HS-27A (cell line): ENCODE measurements around the gene GOLGA3.
"Not testable (repeated sequence)": the region's sequence is repeated elsewhere in the genome, so short reads cannot be mapped to it uniquely, and the experiment has no call there.

Experiments used
- DNase-seq: peaks from one replicate; pipeline ENCODE4 v3.0.0-alpha.2; 2012; ENCODE audit warnings: low read depth, missing footprints

GOLGA3 gene

DNA sequence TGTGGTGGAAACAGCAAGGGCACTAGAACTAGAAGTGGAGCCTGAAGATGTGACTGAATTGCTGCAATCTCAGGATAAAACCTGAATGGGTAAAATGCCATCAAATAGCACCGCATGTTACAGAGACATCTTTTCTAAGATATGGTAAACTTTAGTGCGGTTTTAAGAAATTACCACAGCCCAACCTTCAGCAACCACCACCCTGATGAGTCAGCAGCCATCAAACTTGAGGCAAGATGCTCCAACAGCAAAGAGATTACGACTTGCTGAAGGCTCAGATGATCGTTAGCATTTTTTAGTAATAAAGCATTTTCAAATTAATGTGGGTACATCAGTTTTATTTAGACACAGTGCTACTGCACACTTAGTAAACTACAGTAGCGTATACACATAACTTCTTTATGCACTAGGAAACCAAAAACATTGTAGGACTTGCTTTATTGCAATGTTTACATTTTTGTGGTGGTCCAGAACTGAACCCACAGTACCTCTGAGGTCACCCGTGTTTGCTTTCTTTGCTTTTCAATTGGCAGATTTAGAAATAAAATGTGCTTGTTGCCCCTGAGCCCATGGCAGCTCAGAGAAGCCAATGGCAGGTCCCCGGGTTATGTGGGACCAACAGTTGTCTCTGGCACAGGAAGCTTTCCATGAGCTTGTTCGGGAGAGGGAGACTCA is 15.9 kb downstream of the GOLGA3 start:
- DNase-seq = no peak

- not testable (repeated sequence) for DNase-seq
Observed at GRCh38 chr12:132809391-132809790, 19.3 kb downstream of the GOLGA3 start.

- DNase-seq = no peak
Observed at GRCh38 chr12:132807295-132808092, 21.2 kb downstream of the GOLGA3 start.

- DNase-seq = no peak
Observed at GRCh38 chr12:132806857-132807256, 21.8 kb downstream of the GOLGA3 start.

GRCh38 chr12:132804426-132804861 is 24.2 kb downstream of the GOLGA3 start:
- DNase-seq = no peak

GRCh38 chr12:132803888-132804287 is 24.8 kb downstream of the GOLGA3 start:
- no peak for DNase-seq

DNA sequence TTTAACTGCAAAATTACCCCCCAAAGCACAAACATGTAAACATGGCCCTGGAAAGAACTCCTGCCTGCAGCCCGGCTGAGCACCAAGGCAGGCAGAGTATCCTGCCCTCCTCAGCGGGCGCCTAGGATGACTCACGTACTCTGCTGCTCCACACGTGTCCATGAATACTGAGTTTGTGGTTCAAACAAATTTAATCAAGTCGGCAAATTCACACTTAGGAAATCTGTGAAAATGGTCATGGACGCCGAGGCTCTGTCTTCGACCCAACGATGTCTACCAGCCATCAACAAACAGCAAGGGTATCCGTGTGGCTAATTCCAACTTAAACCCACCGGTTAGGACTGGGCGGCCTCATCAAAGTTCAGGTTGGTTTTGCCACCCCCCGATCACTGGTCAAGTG is 25.5 kb downstream of the GOLGA3 start:
- no peak for DNase-seq

DNA sequence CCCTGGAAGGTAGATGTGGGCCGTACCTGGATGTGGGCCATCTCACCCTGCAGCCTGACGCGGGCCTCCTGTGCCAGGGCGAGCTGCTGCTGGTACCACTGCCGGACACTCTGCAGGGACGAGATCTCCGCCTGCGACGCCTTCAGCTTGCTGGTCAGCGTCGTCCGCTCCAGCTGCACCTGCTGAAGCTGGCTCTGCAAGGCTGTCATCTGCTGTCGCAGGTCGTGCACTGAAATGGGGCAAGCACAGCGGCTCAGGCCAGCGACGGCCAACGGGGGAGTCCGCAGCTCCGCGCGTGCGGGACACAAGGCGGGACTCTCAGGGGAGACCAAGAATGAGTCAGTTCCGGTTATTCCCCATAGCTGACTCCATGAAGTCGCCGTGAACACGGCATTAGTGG is 26.9 kb downstream of the GOLGA3 start:
- no peak for DNase-seq

DNA sequence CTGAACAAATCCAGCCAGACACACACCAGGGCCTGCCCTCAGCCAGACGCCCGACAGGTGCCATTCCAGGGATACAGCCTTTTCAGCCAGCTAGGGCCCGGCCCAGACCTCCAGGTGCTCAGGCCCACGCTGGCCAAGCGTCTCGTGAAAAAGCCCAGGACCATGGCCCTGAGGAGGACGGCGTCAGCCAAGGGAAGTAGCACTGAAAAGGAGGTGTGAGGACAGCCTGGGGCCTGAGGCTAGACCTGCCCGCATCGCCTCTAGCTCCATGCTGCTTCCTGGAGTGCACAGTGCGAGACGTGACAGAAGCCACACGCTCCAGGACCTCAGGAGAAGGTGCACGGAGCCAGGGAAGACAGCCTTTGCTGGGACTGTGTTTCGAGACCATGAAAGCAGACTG is 29.8 kb downstream of the GOLGA3 start:
- no peak for DNase-seq

- DNase-seq = no peak
Observed at GRCh38 chr12:132797820-132798570, 30.7 kb downstream of the GOLGA3 start.

GRCh38 chr12:132795847-132796246 is 32.8 kb downstream of the GOLGA3 start:
- no peak for DNase-seq

DNA sequence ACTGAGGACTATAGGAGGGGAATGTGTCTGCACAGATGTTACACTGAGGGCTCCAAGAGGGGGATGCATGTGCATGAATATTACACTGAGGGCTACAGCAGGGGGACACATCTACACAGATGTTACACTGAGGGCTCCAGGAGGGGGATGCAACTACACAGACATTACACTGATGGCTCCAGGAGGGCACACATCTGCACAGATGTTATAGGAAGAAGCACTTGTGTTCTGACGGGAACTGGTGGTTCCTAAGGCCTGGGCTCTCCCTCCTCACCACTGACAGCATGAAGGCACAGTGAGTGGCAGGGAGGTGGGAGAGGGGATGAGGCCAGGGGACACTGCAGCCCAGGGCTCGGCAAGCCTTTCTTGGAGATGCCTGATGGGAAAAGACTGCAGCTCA is 36.7 kb downstream of the GOLGA3 start:
- DNase-seq = not testable (repeated sequence)

GRCh38 chr12:132789099-132789471 is 39.6 kb downstream of the GOLGA3 start:
- DNase-seq = no peak

- DNase-seq = no peak
Observed at GRCh38 chr12:132788375-132789098, 40.1 kb downstream of the GOLGA3 start.

- DNase-seq = no peak
Observed at GRCh38 chr12:132787877-132788276, 40.8 kb downstream of the GOLGA3 start.

DNA sequence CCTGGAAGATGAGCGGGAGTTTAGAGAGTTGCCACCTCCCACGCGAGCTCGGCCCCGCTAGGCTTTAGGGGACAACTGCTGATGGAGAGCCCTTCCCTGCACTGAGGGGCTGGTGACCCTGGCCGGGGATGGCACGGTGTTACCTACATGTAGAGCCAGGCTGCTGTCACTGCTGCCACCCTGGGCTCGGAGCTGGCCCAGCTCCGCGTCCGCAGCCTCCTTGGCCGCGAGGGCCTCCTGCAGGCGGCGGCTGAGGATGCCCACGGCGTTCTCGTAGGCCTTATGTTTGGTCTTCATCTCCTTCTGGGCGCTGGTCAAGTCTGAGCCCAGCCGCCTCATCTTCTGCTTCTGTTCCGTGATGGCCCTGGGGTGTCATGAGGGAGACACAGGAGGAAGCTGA is 42.5 kb downstream of the GOLGA3 start:
- no peak for DNase-seq

DNA sequence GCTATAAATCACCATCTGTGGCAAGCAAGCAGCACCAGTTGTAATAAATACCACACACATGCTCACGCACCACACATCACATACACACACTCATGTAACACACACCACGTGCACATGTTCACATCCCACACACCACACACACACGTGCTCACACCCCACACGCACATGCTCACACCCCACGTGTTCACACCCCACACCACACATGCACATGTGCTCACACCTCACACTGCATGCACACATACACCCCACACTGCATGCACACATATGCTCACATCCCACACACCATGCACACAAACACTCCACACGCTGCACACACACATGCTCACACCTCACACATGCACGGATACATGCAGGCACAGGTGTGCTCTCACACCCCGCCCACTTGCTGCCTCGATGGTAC is 44.1 kb downstream of the GOLGA3 start:
- DNase-seq = no peak

- DNase-seq = no peak
Observed at GRCh38 chr12:132783917-132784531, 44.6 kb downstream of the GOLGA3 start.

- no peak for DNase-seq
Observed at GRCh38 chr12:132781938-132782337, 46.7 kb downstream of the GOLGA3 start.

GRCh38 chr12:132779781-132780353 is 48.8 kb downstream of the GOLGA3 start:
- no peak for DNase-seq

DNA sequence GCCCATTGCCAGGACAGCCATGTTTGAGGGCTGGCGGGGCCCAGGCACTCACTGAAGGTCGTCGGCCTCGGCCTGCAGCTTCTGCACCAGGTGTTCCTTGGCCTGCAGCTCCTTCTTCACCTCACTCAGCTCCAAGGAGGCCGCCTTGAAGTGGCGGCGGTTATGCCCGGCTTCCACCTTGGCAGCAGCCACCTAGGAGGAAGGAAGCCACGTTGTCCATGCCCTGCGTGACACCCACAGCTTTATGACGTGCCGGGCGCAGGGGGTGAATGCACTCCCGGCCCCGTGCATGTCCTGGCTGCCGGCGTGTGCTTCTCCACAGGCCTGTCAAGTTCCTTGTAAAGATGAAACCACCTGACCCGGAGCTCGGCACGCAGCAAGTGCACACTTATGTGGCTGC is 51.1 kb downstream of the GOLGA3 start:
- no peak for DNase-seq
